ENCODE measurements around the gene G3BP1. TPM values are rescaled to one million over a fixed set of nuclear protein-coding genes. Genes with fewer than 3 reads are reported as not detected.
"Not testable (repeated sequence)": the region's sequence is repeated elsewhere in the genome, so short reads cannot be mapped to it uniquely, and the experiment has no call there.

Gene G3BP1
- 100 to 1,000 TPM; 193 to 213 TPM for total RNA-seq

GRCh38 chr5:151771259-151772028 lies at the start of gene G3BP1:
Gene G3BP1 (plus strand): TSS chr5:151771954. CDS start chr5:151786621, 14,667 bp downstream.
- ChIA-PET CTCF (interaction anchor here (0.6 to 5.3 kb wide), 30 partner anchors 9 to 323 kb away, joined by 3 to 53 read pairs (median 4); partner anchors contain the start of genes ATOX1, SLC36A1 and SPARC), POLR2A (interaction anchor here (0.6 to 6.8 kb wide), 15 partner anchors 9 to 559 kb away, joined by 3 to 100 read pairs (median 4); partner anchors contain the start of genes ATOX1 and SLC36A1)
- Mint-ChIP-seq H3K9me3 (ENCODE audit: insufficient read depth) (no peaks in the 10 kb centered on the region), H3K36me3 (ENCODE audit: low read depth) (peaks cover 32% of the 10 kb centered on the region), H3K27ac (peak within 1 kb of the TSS; percentile 81), H3K27me3 (ENCODE audit: low read depth) (no peaks in the 10 kb centered on the region), H3K4me3 (peak within 1 kb of the TSS; percentile 87), H3K4me1 (ENCODE audit: low read depth) (peaks cover 33% of the 10 kb centered on the region)
- DNase-seq (peak; percentile 100), ATAC-seq (peak; percentile 84)

GRCh38 chr5:151722546-151722945 lies 49.2 kb upstream of the G3BP1 start:
- Mint-ChIP-seq H3K27ac (no peak overlapping the region), H3K9me3 (ENCODE audit: insufficient read depth) (no peaks in the 10 kb centered on the region), H3K36me3 (ENCODE audit: low read depth) (no peaks in the 10 kb centered on the region), H3K27me3 (ENCODE audit: low read depth) (no peaks in the 10 kb centered on the region), H3K4me1 (ENCODE audit: low read depth) (no peaks in the 10 kb centered on the region), H3K4me3 (no peak overlapping the region)
- ATAC-seq (no peak), DNase-seq (no peak)
- POLR2A ChIA-PET, result no interaction called here
- CTCF ChIA-PET, result interaction anchor here (0.7 kb wide), 1 partner anchor 18 kb away, joined by 4 read pairs; no protein-coding TSS in a partner anchor

- ChIA-PET CTCF (no interaction called here), POLR2A (no interaction called here)
- Mint-ChIP-seq H3K9me3 (ENCODE audit: insufficient read depth) (no peaks in the 10 kb centered on the region), H3K27ac (no peak overlapping the region), H3K4me1 (ENCODE audit: low read depth) (no peaks in the 10 kb centered on the region), H3K4me3 (no peak overlapping the region), H3K27me3 (ENCODE audit: low read depth) (no peaks in the 10 kb centered on the region), H3K36me3 (ENCODE audit: low read depth) (peaks cover 4% of the 10 kb centered on the region)
- DNase-seq (no peak), ATAC-seq (no peak)
Measured at GRCh38 chr5:151724360-151724759, 47.4 kb upstream of the G3BP1 start.

- ATAC-seq; H3K4me3 Mint-ChIP-seq; DNase-seq; H3K27me3 Mint-ChIP-seq (ENCODE audit: low read depth); POLR2A ChIA-PET; CTCF ChIA-PET; H3K4me1 Mint-ChIP-seq (ENCODE audit: low read depth); H3K27ac Mint-ChIP-seq; H3K9me3 Mint-ChIP-seq (ENCODE audit: insufficient read depth): not testable (repeated sequence)
- peaks cover 15% of the 10 kb centered on the region for H3K36me3 Mint-ChIP-seq (ENCODE audit: low read depth)
Measured at GRCh38 chr5:151729597-151729996, 42.2 kb upstream of the G3BP1 start.

GRCh38 chr5:151730381-151730780 lies 41.4 kb upstream of the G3BP1 start:
- Mint-ChIP-seq H3K27me3 (ENCODE audit: low read depth) (no peaks in the 10 kb centered on the region), H3K4me1 (ENCODE audit: low read depth) (no peaks in the 10 kb centered on the region), H3K9me3 (ENCODE audit: insufficient read depth) (no peaks in the 10 kb centered on the region), H3K27ac (no peak overlapping the region), H3K4me3 (no peak overlapping the region), H3K36me3 (ENCODE audit: low read depth) (peaks cover 15% of the 10 kb centered on the region)
- POLR2A ChIA-PET, result no interaction called here
- CTCF ChIA-PET, result no interaction called here
- DNase-seq (no peak), ATAC-seq (no peak)

GRCh38 chr5:151733358-151734063 lies 38.2 kb upstream of the G3BP1 start:
- Mint-ChIP-seq H3K27ac (no peak overlapping the region), H3K27me3 (ENCODE audit: low read depth) (no peaks in the 10 kb centered on the region), H3K4me1 (ENCODE audit: low read depth) (no peaks in the 10 kb centered on the region), H3K9me3 (ENCODE audit: insufficient read depth) (no peaks in the 10 kb centered on the region), H3K4me3 (no peak overlapping the region), H3K36me3 (ENCODE audit: low read depth) (peaks cover 15% of the 10 kb centered on the region)
- ATAC-seq (no peak), DNase-seq (no peak)
- ChIA-PET CTCF (no interaction called here), POLR2A (no interaction called here)

GRCh38 chr5:151734064-151734408 lies 37.7 kb upstream of the G3BP1 start:
- Mint-ChIP-seq H3K4me1 (ENCODE audit: low read depth) (no peaks in the 10 kb centered on the region), H3K36me3 (ENCODE audit: low read depth) (peaks cover 14% of the 10 kb centered on the region), H3K9me3 (ENCODE audit: insufficient read depth) (no peaks in the 10 kb centered on the region), H3K27ac (no peak overlapping the region), H3K4me3 (no peak overlapping the region), H3K27me3 (ENCODE audit: low read depth) (no peaks in the 10 kb centered on the region)
- DNase-seq, result no peak
- ChIA-PET POLR2A (no interaction called here), CTCF (interaction anchor here (10.4 kb wide), 1 partner anchor 75 kb away, joined by 127 read pairs; no protein-coding TSS in a partner anchor)
- ATAC-seq, result no peak

- Mint-ChIP-seq H3K36me3 (ENCODE audit: low read depth) (peaks cover 6% of the 10 kb centered on the region), H3K9me3 (ENCODE audit: insufficient read depth) (no peaks in the 10 kb centered on the region), H3K27me3 (ENCODE audit: low read depth) (no peaks in the 10 kb centered on the region), H3K27ac (no peak overlapping the region), H3K4me3 (no peak overlapping the region), H3K4me1 (ENCODE audit: low read depth) (peaks cover 2% of the 10 kb centered on the region)
- ChIA-PET CTCF (interaction anchor here (1.8 to 10.4 kb wide), 3 partner anchors 36 to 84 kb away, joined by 5 to 127 read pairs (median 6); no protein-coding TSS in a partner anchor), POLR2A (no interaction called here)
- DNase-seq (no peak), ATAC-seq (no peak)
Measured at GRCh38 chr5:151735646-151736045, 36.1 kb upstream of the G3BP1 start.

GRCh38 chr5:151737431-151737830 lies 34.3 kb upstream of the G3BP1 start:
- Mint-ChIP-seq H3K4me1 (ENCODE audit: low read depth) (peaks cover 5% of the 10 kb centered on the region), H3K4me3 (no peak overlapping the region), H3K36me3 (ENCODE audit: low read depth) (peaks cover 8% of the 10 kb centered on the region), H3K9me3 (ENCODE audit: insufficient read depth) (no peaks in the 10 kb centered on the region), H3K27ac (no peak overlapping the region), H3K27me3 (ENCODE audit: low read depth) (no peaks in the 10 kb centered on the region)
- ATAC-seq (no peak), DNase-seq (no peak)
- ChIA-PET POLR2A (no interaction called here), CTCF (interaction anchor here (0.8 to 10.4 kb wide), 3 partner anchors 17 to 78 kb away, joined by 3 to 127 read pairs (median 4); no protein-coding TSS in a partner anchor)

- POLR2A ChIA-PET, result no interaction called here
- Mint-ChIP-seq H3K27ac (no peak overlapping the region), H3K36me3 (ENCODE audit: low read depth) (peaks cover 13% of the 10 kb centered on the region), H3K9me3 (ENCODE audit: insufficient read depth) (no peaks in the 10 kb centered on the region), H3K4me1 (ENCODE audit: low read depth) (peaks cover 5% of the 10 kb centered on the region), H3K4me3 (no peak overlapping the region), H3K27me3 (ENCODE audit: low read depth) (no peaks in the 10 kb centered on the region)
- no peak for ATAC-seq
- CTCF ChIA-PET, result interaction anchor here (1.5 to 10.4 kb wide), 3 partner anchors 18 to 79 kb away, joined by 4 to 127 read pairs (median 7); partner anchors contain the start of gene G3BP1
- DNase-seq, result no peak
Measured at GRCh38 chr5:151738125-151738848, 33.5 kb upstream of the G3BP1 start.

- no peak for DNase-seq
- no peak overlapping the region for H3K27ac Mint-ChIP-seq
- POLR2A ChIA-PET, result interaction anchor here (1.3 to 1.5 kb wide), 2 partner anchors 31 to 81 kb away, joined by 3 to 6 read pairs; no protein-coding TSS in a partner anchor
- H3K4me1 Mint-ChIP-seq (ENCODE audit: low read depth), result peaks cover 8% of the 10 kb centered on the region
- H3K4me3 Mint-ChIP-seq, result no peak overlapping the region
- no peak for ATAC-seq
- CTCF ChIA-PET, result interaction anchor here (1.2 to 10.4 kb wide), 8 partner anchors 11 to 87 kb away, joined by 4 to 127 read pairs (median 9); partner anchors contain the start of gene G3BP1
- H3K27me3 Mint-ChIP-seq (ENCODE audit: low read depth), result no peaks in the 10 kb centered on the region
- H3K36me3 Mint-ChIP-seq (ENCODE audit: low read depth), result peaks cover 23% of the 10 kb centered on the region
- H3K9me3 Mint-ChIP-seq (ENCODE audit: insufficient read depth), result no peaks in the 10 kb centered on the region
Measured at GRCh38 chr5:151739395-151739794, 32.4 kb upstream of the G3BP1 start.
